Karpas-422 (cell line): ENCODE data around the gene AGAP6. TPM values are rescaled to one million over a fixed set of nuclear protein-coding genes. Genes with fewer than 3 reads are reported as not detected.
"Not testable (repeated sequence)": the region's sequence is repeated elsewhere in the genome, so short reads cannot be mapped to it uniquely, and the experiment has no call there.

Source experiments
- DNase-seq: peaks from one replicate; pipeline ENCODE4 v3.0.0-alpha.2; 2015
- H2AFZ ChIP-seq: fragments of 200-600 bp; sonication (generic); 2 replicates; pipeline ENCODE4 v1.6.1; 2014; ENCODE audit warnings: antibody characterized with exemption, low read length, mixed read lengths
- H3K27ac ChIP-seq: fragments of 200-600 bp; sonication (generic); 2 replicates; pipeline ENCODE4 v1.5.1; 2014; ENCODE audit warnings: mild to moderate bottlenecking, low read length, moderate library complexity
- H3K27me3 ChIP-seq: fragments of 200-600 bp; sonication (generic); 2 replicates; pipeline ENCODE4 v1.6.1; 2014; ENCODE audit warnings: low read length, mixed read lengths
- H3K36me3 ChIP-seq: fragments of 200-600 bp; sonication (generic); 2 replicates; pipeline ENCODE4 v1.6.1; 2014; ENCODE audit warnings: low read length, mixed read lengths; ENCODE audit not compliant: insufficient read depth
- H3K4me1 ChIP-seq: fragments of 200-600 bp; sonication (generic); 2 replicates; pipeline ENCODE4 v1.6.1; 2014; ENCODE audit warnings: mild to moderate bottlenecking, low read length, mixed read lengths
- H3K4me2 ChIP-seq: fragments of 200-600 bp; sonication (generic); 2 replicates; pipeline ENCODE4 v1.6.1; 2014; ENCODE audit warnings: low read length, low read depth, mild to moderate bottlenecking; ENCODE audit not compliant: poor library complexity, severe bottlenecking
- H3K4me3 ChIP-seq: fragments of 200-600 bp; sonication (generic); 2 replicates; pipeline ENCODE4 v1.5.1; 2014; ENCODE audit warnings: mild to moderate bottlenecking, antibody characterized with exemption, low read length, mixed read lengths
- H3K79me2 ChIP-seq: fragments of 200-600 bp; sonication (generic); 2 replicates; pipeline ENCODE4 v1.6.1; 2014; ENCODE audit warnings: mild to moderate bottlenecking, low read length, mixed read lengths
- H3K9ac ChIP-seq: fragments of 200-600 bp; sonication (generic); 2 replicates; pipeline ENCODE4 v1.6.0; 2014; ENCODE audit warnings: low read length
- H3K9me2 ChIP-seq: fragments of 200-600 bp; sonication (generic), shearing (Covaris generic); replicated peaks from 2 replicates; pipeline ENCODE4 v1.6.0; 2014; ENCODE audit warnings: mild to moderate bottlenecking, low read length, moderate library complexity; ENCODE audit not compliant: insufficient read depth
- H3K9me3 ChIP-seq: fragments of 300-700, 200-600 bp; sonication (generic); 2 replicates; pipeline ENCODE4 v1.6.1; 2014; ENCODE audit warnings: low read length, mixed read lengths
- H4K20me1 ChIP-seq: fragments of 200-600 bp; sonication (generic); 2 replicates; pipeline ENCODE4 v1.6.1; 2014; ENCODE audit warnings: mild to moderate bottlenecking, antibody characterized with exemption, low read length, low read depth; ENCODE audit not compliant: insufficient read depth
- total RNA-seq: library from RNA; depleted of rRNA; stranded (reverse); fragments of >200 nt; shearing (Covaris generic); gene quantifications from 2 replicates; pipeline ENCODE4 v1.2.3, GENCODE V29; 2014; ENCODE audit warnings: low replicate concordance

The AGAP6 gene
- total RNA-seq, 1 experiment from 2014 or later: 17.1 TPM

DNA sequence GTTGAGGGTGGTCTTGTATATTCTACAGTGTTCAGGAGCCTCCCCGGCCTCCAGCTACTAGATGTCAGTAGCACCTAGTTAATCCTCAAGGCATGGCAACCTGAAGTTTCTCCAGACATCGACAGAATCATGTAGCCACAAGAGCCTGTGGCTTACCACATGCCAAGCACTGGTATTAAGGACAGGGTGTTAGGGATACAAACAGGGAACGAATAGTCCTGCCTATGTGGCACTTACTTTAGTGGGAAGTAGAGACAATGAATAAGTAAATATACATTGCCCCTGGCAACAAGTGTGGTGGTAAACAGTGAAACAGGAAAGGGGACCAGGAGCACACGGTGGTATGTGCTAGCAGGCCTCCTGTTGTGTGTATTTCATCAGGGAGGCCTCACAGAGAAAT is 47.1 kb downstream of the AGAP6 start:
- H3K27me3 ChIP-seq, H2AFZ ChIP-seq, H3K9ac ChIP-seq, DNase-seq, H3K9me2 ChIP-seq, H3K9me3 ChIP-seq, H3K36me3 ChIP-seq, H3K79me2 ChIP-seq, H3K4me2 ChIP-seq, H4K20me1 ChIP-seq, H3K4me3 ChIP-seq, H3K27ac ChIP-seq, H3K4me1 ChIP-seq: not testable (repeated sequence)

DNA sequence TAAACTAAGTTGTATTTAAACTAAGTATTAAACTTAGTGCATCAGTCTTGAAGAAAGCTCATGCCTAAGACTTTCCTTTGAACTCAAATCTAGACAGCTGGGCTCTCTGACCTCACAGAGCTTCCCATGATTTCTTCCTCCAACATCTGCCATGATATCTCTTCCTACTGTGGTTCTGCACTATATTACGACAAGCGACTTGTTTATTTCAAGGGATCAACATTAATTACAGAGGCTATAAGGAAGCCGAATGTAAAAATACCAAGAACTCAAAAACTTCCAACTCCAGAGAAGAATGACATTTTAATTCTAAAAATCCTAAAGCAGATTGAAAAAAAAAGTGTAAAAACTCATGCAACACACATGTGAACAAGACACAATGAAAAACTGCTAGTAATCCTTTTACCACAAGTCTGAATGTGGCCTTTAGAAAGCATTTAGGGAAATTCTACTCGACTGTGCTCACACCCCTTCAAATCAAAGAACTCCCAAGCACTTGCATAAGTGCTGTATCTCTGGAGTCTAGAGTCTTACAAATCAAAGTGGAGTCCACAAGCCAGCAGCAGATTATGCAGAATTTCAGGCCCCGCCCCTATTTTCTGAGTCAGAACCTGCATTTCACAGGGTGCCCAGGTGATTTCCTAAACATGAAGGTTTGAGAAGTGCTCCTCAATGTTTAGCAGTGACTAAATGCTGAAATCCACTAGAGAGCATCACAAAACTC is 56.9 kb downstream of the AGAP6 start:
- no peak overlapping the region for H3K4me2 ChIP-seq
- no peak overlapping the region for H2AFZ ChIP-seq
- H3K9me3 ChIP-seq: no peaks in the 10 kb centered on the region
- no peaks in the 10 kb centered on the region for H3K36me3 ChIP-seq
- no peaks in the 10 kb centered on the region for H3K27me3 ChIP-seq
- no peaks in the 10 kb centered on the region for H4K20me1 ChIP-seq
- DNase-seq: no peak
- no peaks in the 10 kb centered on the region for H3K4me1 ChIP-seq
- H3K27ac ChIP-seq: no peak overlapping the region
- no peak overlapping the region for H3K9ac ChIP-seq
- no peaks in the 10 kb centered on the region for H3K79me2 ChIP-seq
- H3K9me2 ChIP-seq: no peaks in the 10 kb centered on the region
- H3K4me3 ChIP-seq: no peak overlapping the region

DNA sequence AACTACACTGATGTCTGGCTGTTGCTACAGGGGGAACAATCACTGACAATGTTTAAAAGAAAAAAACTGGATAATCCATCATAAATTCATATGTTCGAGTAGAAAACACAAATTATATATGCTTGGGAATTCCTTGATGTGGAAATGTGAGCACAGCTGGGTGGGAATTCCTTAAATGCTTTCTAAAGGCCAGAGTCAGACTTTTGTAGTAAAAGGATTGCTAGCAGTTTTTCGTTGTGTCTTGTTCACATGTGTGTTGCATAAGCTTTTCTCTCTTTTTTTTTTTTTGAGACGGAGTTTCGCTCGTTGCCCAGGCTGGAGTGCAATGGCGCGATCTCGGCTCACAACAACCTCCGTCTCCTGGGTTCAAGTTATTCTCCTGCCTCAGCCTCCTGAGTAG is 58.3 kb downstream of the AGAP6 start:
- H3K4me2 ChIP-seq, H3K9me2 ChIP-seq, DNase-seq, H3K27ac ChIP-seq, H3K9ac ChIP-seq, H4K20me1 ChIP-seq, H3K4me1 ChIP-seq, H2AFZ ChIP-seq, H3K79me2 ChIP-seq, H3K4me3 ChIP-seq, H3K36me3 ChIP-seq, H3K27me3 ChIP-seq, H3K9me3 ChIP-seq: not testable (repeated sequence)

DNA sequence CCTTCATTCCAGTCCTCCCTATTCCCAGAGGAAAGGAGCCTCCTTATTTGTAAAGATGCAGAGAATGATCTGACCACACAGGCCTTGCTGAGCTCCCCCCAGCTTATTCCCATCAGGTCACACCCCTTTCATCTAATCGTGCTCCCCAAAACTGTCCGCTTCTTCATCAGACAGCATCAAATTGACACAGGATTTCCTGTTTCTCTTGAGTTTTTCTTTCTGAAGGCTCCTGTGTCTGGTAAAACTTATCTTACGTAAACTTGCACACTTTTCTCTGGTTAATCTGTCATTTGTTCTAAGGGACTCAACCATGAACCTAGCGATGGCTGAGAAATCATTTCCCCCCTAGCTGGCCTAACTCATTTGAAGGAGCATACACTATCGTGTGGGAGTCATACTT is 59.4 kb downstream of the AGAP6 start:
- H3K9me2 ChIP-seq, H2AFZ ChIP-seq: not testable (repeated sequence)

DNA sequence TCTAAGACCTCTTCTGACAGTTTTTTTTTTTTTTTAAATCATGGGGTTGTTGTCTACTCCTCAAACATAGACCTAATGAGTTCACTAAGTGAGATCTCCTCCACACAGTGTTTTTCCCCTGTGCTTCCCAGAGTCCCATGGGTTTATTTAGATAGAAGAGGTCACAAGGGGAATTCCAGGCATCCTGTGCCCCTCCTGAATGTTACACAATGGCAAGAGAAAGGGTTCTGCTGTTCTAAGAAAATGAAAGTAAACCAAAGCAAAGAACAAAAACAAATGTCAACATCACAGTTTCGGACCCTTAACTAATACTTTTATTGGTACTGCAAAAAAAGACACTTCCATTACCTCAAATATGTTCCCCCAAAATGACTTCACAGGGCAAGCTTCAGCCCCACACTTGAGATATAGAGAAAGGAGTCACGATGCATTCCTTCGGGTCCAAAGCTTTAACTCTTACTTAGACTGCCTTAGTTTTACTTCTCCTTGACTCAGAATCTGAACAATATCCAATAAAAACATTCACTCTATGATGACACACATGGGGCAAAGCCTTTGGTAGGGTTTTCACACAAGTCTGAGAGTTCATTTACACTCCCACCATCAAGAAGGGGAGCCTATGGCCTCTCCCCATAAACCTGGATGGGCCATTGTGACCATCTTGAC is 63.9 kb downstream of the AGAP6 start:
- not testable (repeated sequence) for H3K27ac ChIP-seq, H4K20me1 ChIP-seq, H3K79me2 ChIP-seq, H3K9me3 ChIP-seq, H3K4me2 ChIP-seq, H3K9me2 ChIP-seq, H3K4me3 ChIP-seq, H3K27me3 ChIP-seq, H2AFZ ChIP-seq, H3K9ac ChIP-seq, H3K36me3 ChIP-seq, H3K4me1 ChIP-seq, DNase-seq

More for the DNA sequence above, 59.4 kb downstream of the AGAP6 start:
- not testable (repeated sequence) for DNase-seq, H3K36me3 ChIP-seq, H3K27me3 ChIP-seq, H3K4me3 ChIP-seq, H3K4me1 ChIP-seq, H3K9ac ChIP-seq, H3K4me2 ChIP-seq, H3K9me3 ChIP-seq, H4K20me1 ChIP-seq, H3K27ac ChIP-seq, H3K79me2 ChIP-seq

- H3K36me3 ChIP-seq, H3K9me3 ChIP-seq, H2AFZ ChIP-seq, H3K27ac ChIP-seq, H4K20me1 ChIP-seq, H3K9ac ChIP-seq, H3K9me2 ChIP-seq, H3K4me3 ChIP-seq, H3K79me2 ChIP-seq, H3K4me1 ChIP-seq, H3K27me3 ChIP-seq, H3K4me2 ChIP-seq, DNase-seq: not testable (repeated sequence)
Measured at GRCh38 chr10:50052778-50053376, 64.7 kb downstream of the AGAP6 start.

DNA sequence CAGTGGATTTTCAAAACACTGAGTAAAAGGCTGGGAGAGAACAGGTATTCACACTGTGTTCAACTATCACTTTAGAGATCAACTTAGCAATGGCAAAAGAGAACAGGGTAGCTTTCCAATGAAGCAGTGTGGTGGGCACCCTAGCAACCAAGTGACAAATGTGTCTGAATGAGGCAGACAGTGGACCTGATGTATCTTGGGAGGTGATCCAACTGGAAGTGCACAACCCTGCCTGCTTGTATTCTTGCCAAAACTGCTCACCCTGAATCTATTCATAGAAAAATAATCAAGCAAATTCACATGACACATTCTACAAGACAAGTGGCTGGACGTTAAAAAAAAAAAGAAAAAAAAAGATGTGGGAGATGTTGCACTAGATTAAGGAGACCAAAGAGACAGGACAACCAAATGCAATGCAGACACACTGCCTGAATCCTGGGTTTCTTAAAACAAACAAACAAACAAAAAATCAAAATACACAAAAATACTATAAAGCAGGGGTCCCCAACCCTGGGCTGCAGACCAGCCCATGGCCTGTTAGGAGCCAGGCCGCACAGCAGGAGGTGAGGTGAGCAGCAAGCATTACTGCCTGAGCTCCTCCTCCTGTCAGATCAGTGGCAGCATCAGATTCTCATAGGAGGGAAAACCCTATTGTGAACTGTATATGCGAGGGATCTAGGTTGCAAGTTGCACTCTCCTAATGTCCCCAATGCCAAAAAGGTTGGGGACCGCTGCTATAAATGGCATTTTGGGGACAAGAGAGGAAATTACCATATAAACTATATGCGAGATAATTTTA is 67.5 kb downstream of the AGAP6 start:
- H3K4me2 ChIP-seq, H3K4me3 ChIP-seq, H3K4me1 ChIP-seq, H3K27ac ChIP-seq, H3K9me3 ChIP-seq, H3K79me2 ChIP-seq, H2AFZ ChIP-seq, H3K27me3 ChIP-seq, H3K9me2 ChIP-seq, H3K9ac ChIP-seq, DNase-seq, H4K20me1 ChIP-seq, H3K36me3 ChIP-seq: not testable (repeated sequence)

DNA sequence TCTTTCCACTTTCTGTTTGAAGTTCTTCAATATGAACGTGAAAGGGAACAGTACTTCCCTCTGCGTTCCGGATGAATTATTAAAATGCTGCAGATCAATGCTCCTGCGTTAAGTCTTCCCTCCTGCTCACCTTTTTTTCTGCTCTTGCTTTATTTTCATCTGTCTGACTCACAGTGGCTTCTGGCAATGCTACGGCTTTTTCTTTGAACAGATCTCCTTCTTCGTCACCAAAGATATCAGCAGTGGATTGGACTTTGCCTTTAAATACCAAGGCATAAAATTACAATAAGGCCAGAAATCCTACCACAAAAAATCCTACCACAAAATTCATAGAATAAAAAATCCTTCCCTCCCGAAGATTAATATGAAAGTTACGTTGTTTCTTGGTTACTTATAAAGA is 68.4 kb downstream of the AGAP6 start:
- H3K4me3 ChIP-seq, H3K27ac ChIP-seq, H3K4me2 ChIP-seq, H3K9ac ChIP-seq, H3K9me2 ChIP-seq, DNase-seq, H2AFZ ChIP-seq, H4K20me1 ChIP-seq, H3K36me3 ChIP-seq, H3K79me2 ChIP-seq, H3K4me1 ChIP-seq, H3K9me3 ChIP-seq, H3K27me3 ChIP-seq: not testable (repeated sequence)
